ENCODE measurements around the gene BEST4. TPM values are rescaled to one million over a fixed set of nuclear protein-coding genes. Genes with fewer than 3 reads are reported as not detected.
A peak's percentile ranks its signal among the peaks of the same experiment; 100 is the strongest.

The BEST4 gene
- total and polyA plus RNA-seq, 2 donors (not counting 3 experiments of a cell fraction or from before 2014, with no cell fraction given) = 0.21 TPM; not detected in 1

DNA sequence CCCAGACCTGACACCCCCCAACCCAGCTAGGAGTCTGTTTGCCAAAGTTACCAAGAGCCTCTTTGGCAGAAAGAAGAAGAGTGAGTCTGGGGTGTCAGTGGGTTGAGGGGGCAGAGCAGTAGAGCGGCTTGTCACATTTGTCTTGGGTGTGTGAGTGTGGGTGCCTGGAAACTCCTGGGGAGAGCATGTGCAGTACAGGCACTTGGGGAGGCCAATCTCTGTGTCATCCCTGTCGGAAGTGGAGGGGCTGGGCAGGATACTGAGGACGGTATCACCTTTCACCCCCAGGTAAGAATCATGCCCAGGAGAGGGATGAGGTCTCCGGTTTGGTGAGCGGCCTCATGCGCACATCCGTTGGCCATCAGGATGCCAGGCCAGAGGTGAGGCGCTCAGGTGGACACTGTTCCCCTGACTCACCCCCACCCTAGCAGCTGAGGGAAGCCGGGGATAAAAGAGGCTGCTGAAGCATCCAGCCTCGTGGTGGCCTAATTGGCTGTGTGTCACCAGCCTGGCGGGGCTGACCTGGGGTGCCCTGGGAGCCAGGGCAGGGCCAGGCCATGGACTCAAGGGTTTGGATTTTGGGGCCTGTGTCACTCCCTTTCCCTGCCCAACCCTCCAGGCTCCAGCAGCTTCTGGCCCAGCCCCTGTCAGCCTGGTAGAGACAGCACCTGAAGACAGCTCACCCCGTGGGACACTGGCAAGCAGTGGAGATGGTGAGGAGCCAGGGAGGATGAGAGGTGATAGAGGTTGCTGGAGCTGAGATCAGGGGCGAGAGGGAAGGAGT is 15.5 kb upstream of the BEST4 start:
- ChIA-PET CTCF (interaction anchor here (1.2 kb wide), 1 partner anchor 14 kb away, joined by 3 read pairs; no protein-coding TSS in a partner anchor), POLR2A (interaction anchor here (0.5 to 1.0 kb wide), 3 partner anchors 16 to 22 kb away, joined by 3 read pairs; no protein-coding TSS in a partner anchor)
- no peak for FAIRE-seq
- H3K9ac ChIP-seq (replicated peaks; ENCODE audit: extremely low read depth, insufficient read depth, low read length) = no peak overlapping the region
- H3K27ac ChIP-seq (ENCODE audit: insufficient read depth, low read depth, low read length) = peak overlapping the region; percentile 2
- H3K4me2 ChIP-seq (ENCODE audit: insufficient read depth, low read length) = no peak overlapping the region
- H3K9me3 ChIP-seq (replicated peaks; ENCODE audit: control insufficient read depth, insufficient read depth, low read length) = no peaks in the 10 kb centered on the region
- H3K4me1 ChIP-seq (ENCODE audit: control insufficient read depth, extremely low read depth, insufficient read depth, low read length) = peaks cover 44% of the 10 kb centered on the region
- DNase-seq (ENCODE audit: low read depth, low spot score) = no peak
- no peaks in the 10 kb centered on the region for H3K9me1 ChIP-seq (replicated peaks; ENCODE audit: control insufficient read depth, extremely low read depth, insufficient read depth, low read length)
- TF ChIP-seq MYC (IDR thresholded peaks at IDR 0.05; ENCODE audit: low read depth, low read length) (no peak), POLR2AphosphoS5 (IDR thresholded peaks at IDR 0.05; ENCODE audit: insufficient read depth, low read depth, low read length) (peak; percentile 16)
- H3K4me3 ChIP-seq (replicated peaks in 1 of 3; ENCODE audit: insufficient read depth in 1 of 3, low read depth in 1 of 3, low read length in 3 of 3) = no peak overlapping the region
- H4K20me1 ChIP-seq (replicated peaks; ENCODE audit: control insufficient read depth, extremely low read depth, insufficient read depth, low read length) = no peaks in the 10 kb centered on the region
- BruUV-seq (replicated peaks) = no TSS peak
- no peaks in the 10 kb centered on the region for H3K27me3 ChIP-seq (ENCODE audit: control insufficient read depth in 2 of 2, insufficient read depth in 2 of 2, low read length in 2 of 2)
- peaks cover 4 to 32% of the 10 kb centered on the region in 2 experiments for H3K36me3 ChIP-seq (ENCODE audit: control insufficient read depth in 2 of 2, extremely low read depth in 1 of 2, insufficient read depth in 2 of 2, low read length in 2 of 2)
- intact Hi-C loops (cut with micrococcal nuclease) (loop anchor here (10.0 kb wide), 1 partner anchor 881 kb away; the partner anchor contains the start of genes GPBP1L1 and TMEM69), dilution Hi-C loops (cut with MboI; ENCODE audit: extremely low pct_ligation_motif_present, low sequenced_read_pairs) (no loop called here)
- peaks cover 47% of the 10 kb centered on the region for H3K79me2 ChIP-seq (ENCODE audit: control insufficient read depth, insufficient read depth, low read length)
- no peak overlapping the region for H2AFZ ChIP-seq (ENCODE audit: low read depth, low read length)

DNA sequence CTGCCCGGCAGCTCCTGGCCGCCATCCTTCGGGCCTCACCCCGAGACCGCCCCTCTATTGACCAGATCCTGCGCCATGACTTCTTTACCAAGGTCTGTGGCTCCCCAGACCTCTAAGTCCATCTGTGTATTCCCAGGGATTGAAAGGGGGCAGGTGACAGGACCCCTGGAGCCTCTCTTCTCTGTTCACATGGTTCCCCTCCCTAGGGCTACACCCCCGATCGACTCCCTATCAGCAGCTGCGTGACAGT is 15.0 kb upstream of the BEST4 start:
- H3K4me3 ChIP-seq (replicated peaks in 1 of 3; ENCODE audit: insufficient read depth in 1 of 3, low read depth in 1 of 3, low read length in 3 of 3) = no peak overlapping the region
- H3K9me3 ChIP-seq (replicated peaks; ENCODE audit: control insufficient read depth, insufficient read depth, low read length) = no peaks in the 10 kb centered on the region
- no peaks in the 10 kb centered on the region for H4K20me1 ChIP-seq (replicated peaks; ENCODE audit: control insufficient read depth, extremely low read depth, insufficient read depth, low read length)
- H3K9me1 ChIP-seq (replicated peaks; ENCODE audit: control insufficient read depth, extremely low read depth, insufficient read depth, low read length) = no peaks in the 10 kb centered on the region
- peaks cover 4 to 32% of the 10 kb centered on the region in 2 experiments for H3K36me3 ChIP-seq (ENCODE audit: control insufficient read depth in 2 of 2, extremely low read depth in 1 of 2, insufficient read depth in 2 of 2, low read length in 2 of 2)
- TF ChIP-seq POLR2A (IDR thresholded peaks at IDR 0.05; ENCODE audit: low read depth, low read length) (no peak), FOS (IDR thresholded peaks at IDR 0.05; ENCODE audit: borderline replicate concordance, insufficient read depth, low read length) (no peak), MYC (IDR thresholded peaks at IDR 0.05; ENCODE audit: low read depth, low read length) (no peak), GATA2 (IDR thresholded peaks at IDR 0.05; ENCODE audit: insufficient read depth, insufficient read length, low read depth, low read length) (no peak), EZH2 (IDR thresholded peaks at IDR 0.05; ENCODE audit: borderline replicate concordance, low read depth, low read length, severe bottlenecking) (no peak), JUN (IDR thresholded peaks at IDR 0.05; ENCODE audit: borderline replicate concordance, insufficient read depth, insufficient read length, low read depth) (no peak)
- TF ChIP-seq, protein P1, sequence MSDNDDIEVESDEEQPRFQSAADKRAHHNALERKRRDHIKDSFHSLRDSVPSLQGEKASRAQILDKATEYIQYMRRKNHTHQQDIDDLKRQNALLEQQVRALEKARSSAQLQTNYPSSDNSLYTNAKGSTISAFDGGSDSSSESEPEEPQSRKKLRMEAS (IDR thresholded peaks at IDR 0.05; ENCODE audit: insufficient read depth, insufficient read length) = no peak
- intact Hi-C loops (cut with micrococcal nuclease) = loop anchor here (10.0 kb wide), 1 partner anchor 882 kb away; the partner anchor contains the start of genes GPBP1L1 and TMEM69
- peaks cover 39% of the 10 kb centered on the region for H3K4me1 ChIP-seq (ENCODE audit: control insufficient read depth, extremely low read depth, insufficient read depth, low read length)
- FAIRE-seq (no peak), DNase-seq (ENCODE audit: low read depth, low spot score) (no peak)
- H2AFZ ChIP-seq (ENCODE audit: low read depth, low read length) = no peak overlapping the region
- POLR2A ChIA-PET = interaction anchor here (3.5 kb wide), 1 partner anchor 16 kb away, joined by 48 read pairs; no protein-coding TSS in a partner anchor
- CTCF ChIA-PET = interaction anchor here (1.0 to 1.2 kb wide), 2 partner anchors 10 to 15 kb away, joined by 3 read pairs; no protein-coding TSS in a partner anchor
- peak overlapping the region; percentile 2 for H3K27ac ChIP-seq (ENCODE audit: insufficient read depth, low read depth, low read length)
- no peaks in the 10 kb centered on the region for H3K27me3 ChIP-seq (ENCODE audit: control insufficient read depth in 2 of 2, insufficient read depth in 2 of 2, low read length in 2 of 2)
- BruUV-seq (replicated peaks) = no TSS peak
- dilution Hi-C loops (cut with MboI; ENCODE audit: extremely low pct_ligation_motif_present, low sequenced_read_pairs) = no loop called here
- H3K79me2 ChIP-seq (ENCODE audit: control insufficient read depth, insufficient read depth, low read length) = peaks cover 46% of the 10 kb centered on the region
- H3K9ac ChIP-seq (replicated peaks; ENCODE audit: extremely low read depth, insufficient read depth, low read length) = no peak overlapping the region
- no peak overlapping the region for H3K4me2 ChIP-seq (ENCODE audit: insufficient read depth, low read length)

All from endothelial cell of umbilical vein (primary cell).